Smooth muscle cell (in vitro differentiated cells): Measurements from ENCODE around the gene IL22. TPM values are rescaled to one million over a fixed set of nuclear protein-coding genes. Genes with fewer than 3 reads are reported as not detected.

Source experiments
- DNase-seq: peaks from one replicate; lab custom pipeline; 2025; ENCODE audit not compliant: unreplicated experiment; lab: John Stamatoyannopoulos, UW
- H2AFZ ChIP-seq: fragments of 200-600 bp; sonication (generic); 2 replicates; pipeline ENCODE4 v1.6.0; 2016; ENCODE audit warnings: antibody characterized with exemption, low read depth, mild to moderate bottlenecking
- H3F3A ChIP-seq: fragments of 200-600 bp; sonication (generic); 2 replicates; pipeline ENCODE4 v1.6.0; 2017; ENCODE audit warnings: antibody characterized with exemption, low read depth
- H3K27ac ChIP-seq: fragments of 200-600 bp; sonication (generic); 2 replicates; pipeline ENCODE4 v1.5.1; 2016; ENCODE audit warnings: low read depth, mild to moderate bottlenecking
- H3K27me3 ChIP-seq: fragments of 200-600 bp; sonication (generic); 2 replicates; pipeline ENCODE4 v1.6.1; 2016; ENCODE audit warnings: low read depth, mild to moderate bottlenecking
- H3K36me3 ChIP-seq: fragments of 200-600 bp; sonication (generic); 2 replicates; pipeline ENCODE4 v1.5.1; 2016; ENCODE audit warnings: low read depth
- H3K4me1 ChIP-seq: fragments of 200-600 bp; sonication (generic); 2 replicates; pipeline ENCODE4 v1.5.1; 2016; ENCODE audit warnings: low read depth
- H3K4me2 ChIP-seq: fragments of 200-600 bp; sonication (generic); 2 replicates; pipeline ENCODE4 v1.6.0; 2016; ENCODE audit warnings: mild to moderate bottlenecking
- H3K4me3 ChIP-seq: fragments of 200-600 bp; sonication (generic); 2 replicates; pipeline ENCODE4 v1.5.1; 2016; ENCODE audit warnings: mild to moderate bottlenecking
- H3K79me2 ChIP-seq: fragments of 200-600 bp; sonication (generic); 2 replicates; pipeline ENCODE4 v1.6.0; 2016; ENCODE audit warnings: low read depth, mild to moderate bottlenecking
- H3K9ac ChIP-seq: fragments of 200-600 bp; sonication (generic); 2 replicates; pipeline ENCODE4 v1.6.0; 2016; ENCODE audit warnings: low read depth
- H3K9me3 ChIP-seq: fragments of 200-600 bp; sonication (generic); replicated peaks from 2 replicates; pipeline ENCODE4 v1.5.1; 2016; ENCODE audit warnings: low read depth
- H4K20me1 ChIP-seq: fragments of 200-600 bp; sonication (generic); 2 replicates; pipeline ENCODE4 v1.6.0; 2016; ENCODE audit warnings: low read depth
- CTCF ChIP-seq: fragments of 200-600 bp; sonication (generic); IDR thresholded peaks from 2 replicates; pipeline ENCODE4 v1.5.1; 2017; ENCODE audit warnings: borderline replicate concordance, mild to moderate bottlenecking, antibody characterized with exemption; ENCODE audit not compliant: insufficient read depth, poor library complexity, severe bottlenecking
- WGBS: methylation state at CpG from one replicate; pipeline ENCODE4 v1.1.7; 2016; ENCODE audit warnings: low lambda C conversion rate; 5-methylcytosine and 5-hydroxymethylcytosine counted together
- polyA plus RNA-seq: library from polyadenylated mRNA; unstranded; fragments of >200 nt; fragmentation: Nextera tagmentation; extraction: Ambion mirVana; gene quantifications from 2 replicates; pipeline ENCODE4 v1.2.1, GENCODE V29; 2016
- total RNA-seq: library from RNA; depleted of rRNA; stranded (reverse); fragments of >200 nt; gene quantifications from 2 replicates; pipeline ENCODE4 v1.2.3, GENCODE V29; 2014

The IL22 gene
- total and polyA plus RNA-seq, 2 experiments from 2014 or later = not detected

- Histone ChIP-seq H4K20me1 (no peaks in the 10 kb centered on the region), H3K9me3 (no peaks in the 10 kb centered on the region), H3K27me3 (no peaks in the 10 kb centered on the region), H3K4me2 (no peak overlapping the region), H3F3A (no peaks in the 10 kb centered on the region), H3K9ac (no peak overlapping the region), H3K79me2 (no peaks in the 10 kb centered on the region), H3K4me1 (peaks cover 12% of the 10 kb centered on the region), H3K36me3 (no peaks in the 10 kb centered on the region), H3K27ac (no peak overlapping the region), H2AFZ (no peak overlapping the region), H3K4me3 (no peak overlapping the region)
- 77% methylated on average over 5 of the region's 5 CpGs for WGBS
- no peak for DNase-seq
- no peak for TF ChIP-seq CTCF
Observed at GRCh38 chr12:68252077-68252476, 1.3 kb downstream of the IL22 start.

GRCh38 chr12:68250454-68250853 is 3.0 kb downstream of the IL22 start:
- no peak overlapping the region for H3K4me2 ChIP-seq
- H3K9ac ChIP-seq = no peak overlapping the region
- H4K20me1 ChIP-seq = no peaks in the 10 kb centered on the region
- H3K4me3 ChIP-seq = no peak overlapping the region
- no peaks in the 10 kb centered on the region for H3K9me3 ChIP-seq
- WGBS = 74% methylated on average over 3 of the region's 3 CpGs
- no peaks in the 10 kb centered on the region for H3K79me2 ChIP-seq
- H3K27ac ChIP-seq = no peak overlapping the region
- H3K36me3 ChIP-seq = no peaks in the 10 kb centered on the region
- no peak for TF ChIP-seq CTCF
- no peak for DNase-seq
- H2AFZ ChIP-seq = no peak overlapping the region
- no peaks in the 10 kb centered on the region for H3K27me3 ChIP-seq
- H3K4me1 ChIP-seq = peaks cover 22% of the 10 kb centered on the region
- peaks cover 5% of the 10 kb centered on the region for H3F3A ChIP-seq

- TF ChIP-seq CTCF = no peak
Observed at GRCh38 chr12:68247785-68248184, 5.6 kb downstream of the IL22 start.

GRCh38 chr12:68246350-68246749 is 7.1 kb downstream of the IL22 start:
- Histone ChIP-seq H3F3A (peaks cover 6% of the 10 kb centered on the region), H3K36me3 (no peaks in the 10 kb centered on the region), H3K9ac (no peak overlapping the region), H4K20me1 (no peaks in the 10 kb centered on the region), H3K27me3 (no peaks in the 10 kb centered on the region), H3K4me3 (no peak overlapping the region), H3K9me3 (no peaks in the 10 kb centered on the region), H2AFZ (no peak overlapping the region), H3K4me2 (no peak overlapping the region), H3K27ac (no peak overlapping the region), H3K79me2 (no peaks in the 10 kb centered on the region), H3K4me1 (peaks cover 28% of the 10 kb centered on the region)
- 89% methylated on average over 6 of the region's 6 CpGs for WGBS
- DNase-seq = no peak
- TF ChIP-seq CTCF = no peak

More at GRCh38 chr12:68247785-68248184, 5.6 kb downstream of the IL22 start:
- H3K27ac ChIP-seq = no peak overlapping the region
- H3K4me2 ChIP-seq = no peak overlapping the region
- no peaks in the 10 kb centered on the region for H3K27me3 ChIP-seq
- H3K79me2 ChIP-seq = no peaks in the 10 kb centered on the region
- H3K9ac ChIP-seq = no peak overlapping the region
- no peaks in the 10 kb centered on the region for H3K9me3 ChIP-seq
- no peaks in the 10 kb centered on the region for H4K20me1 ChIP-seq
- no peaks in the 10 kb centered on the region for H3K36me3 ChIP-seq
- no peak for DNase-seq
- H3F3A ChIP-seq = peaks cover 6% of the 10 kb centered on the region
- H3K4me3 ChIP-seq = no peak overlapping the region
- H3K4me1 ChIP-seq = peaks cover 28% of the 10 kb centered on the region
- H2AFZ ChIP-seq = no peak overlapping the region
